GM18507 (cell line): Measurements from ENCODE around the gene SUCLG2.

ENCODE experiments used
- DNase-seq: peaks from one replicate; pipeline ENCODE4 v3.0.0; 2011; ENCODE audit warnings: low read depth; ENCODE audit not compliant: insufficient read length; ENCODE audit errors: extremely low spot score
- FAIRE-seq: peaks from 2 replicates; lab custom pipeline; 2011; peaks lifted over from hg19 to GRCh38; lab: Jason Lieb, UNC

The SUCLG2 gene

GRCh38 chr3:67478423-67478822, 176.0 kb downstream of the SUCLG2 start:
- DNase-seq (no peak), FAIRE-seq (no peak)

- no peak for FAIRE-seq
- DNase-seq: no peak
These were observed 180.1 kb downstream of the SUCLG2 start for GRCh38 chr3:67474311-67474710.

DNA sequence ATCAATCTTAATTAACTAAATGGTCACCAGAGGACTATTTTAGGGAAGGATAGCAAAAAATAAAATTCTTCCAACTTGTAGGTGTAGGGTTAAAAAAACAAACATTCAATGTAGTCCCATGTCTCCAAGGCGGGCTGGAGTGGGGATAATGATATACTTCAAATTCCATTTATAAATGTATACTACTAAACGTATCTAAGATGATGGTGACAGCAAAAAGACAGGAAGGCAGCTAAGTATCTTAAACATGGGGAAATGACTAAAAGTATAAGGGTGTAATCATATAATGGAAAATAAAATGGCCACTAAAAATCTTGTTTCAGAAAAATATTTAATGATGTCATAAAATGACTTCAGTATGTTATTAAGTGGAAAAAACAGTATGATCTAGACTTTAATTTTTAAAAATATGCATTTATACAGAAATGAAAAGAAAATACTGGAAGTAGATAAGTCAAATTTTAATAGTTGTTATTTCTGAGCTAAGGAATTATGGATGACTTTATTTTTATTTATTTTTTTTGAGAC, 181.7 kb downstream of the SUCLG2 start:
- no peak for DNase-seq
- FAIRE-seq: no peak

GRCh38 chr3:67470207-67470606, 184.2 kb downstream of the SUCLG2 start:
- FAIRE-seq (no peak), DNase-seq (no peak)

- no peak for DNase-seq
- FAIRE-seq: no peak
These were observed 185.9 kb downstream of the SUCLG2 start for GRCh38 chr3:67468511-67468910.

DNA sequence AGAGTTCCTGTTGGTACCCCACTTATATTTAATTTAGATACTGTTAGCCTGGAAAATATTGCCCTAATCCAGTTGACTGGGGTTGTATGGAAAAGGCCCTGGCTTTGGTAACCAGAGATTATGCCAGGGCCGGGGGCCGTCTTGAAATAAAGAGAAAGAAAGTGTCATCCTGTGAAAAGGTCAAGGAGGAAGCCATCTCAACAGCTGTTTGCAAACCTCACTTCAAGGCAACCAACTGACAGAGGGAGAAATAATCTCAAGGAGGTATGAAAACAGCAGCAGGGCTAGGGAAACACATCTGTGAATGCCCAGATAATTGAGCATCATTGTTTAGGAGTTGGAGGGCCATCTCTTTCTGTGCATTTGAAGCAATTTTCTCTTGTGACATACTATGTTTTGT, 190.8 kb downstream of the SUCLG2 start:
- no peak for FAIRE-seq
- no peak for DNase-seq

DNA sequence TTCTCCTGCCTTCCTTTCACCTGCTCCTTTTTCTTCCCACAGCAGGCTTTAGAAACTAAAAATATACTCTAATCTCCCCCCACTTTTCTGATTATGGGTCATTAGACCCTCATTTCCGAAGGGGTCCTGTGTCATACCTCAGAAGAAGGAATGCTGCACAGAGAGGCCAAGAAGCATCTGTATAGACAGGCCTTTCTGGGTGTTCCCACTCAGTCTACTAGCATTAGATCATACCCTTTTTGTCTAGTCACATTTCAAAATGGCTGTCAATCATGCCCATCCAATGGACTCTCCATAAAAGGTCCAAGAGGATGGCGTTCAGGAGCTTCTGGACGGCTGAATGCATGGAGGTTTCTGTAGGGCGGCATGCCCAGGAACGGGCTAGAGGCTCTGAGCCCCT, 192.2 kb downstream of the SUCLG2 start:
- FAIRE-seq (no peak), DNase-seq (no peak)

- no peak for DNase-seq
- FAIRE-seq: no peak
These were observed 192.7 kb downstream of the SUCLG2 start for GRCh38 chr3:67461667-67462142.

GRCh38 chr3:67460841-67461510, 193.4 kb downstream of the SUCLG2 start:
- FAIRE-seq (no peak), DNase-seq (no peak)

DNA sequence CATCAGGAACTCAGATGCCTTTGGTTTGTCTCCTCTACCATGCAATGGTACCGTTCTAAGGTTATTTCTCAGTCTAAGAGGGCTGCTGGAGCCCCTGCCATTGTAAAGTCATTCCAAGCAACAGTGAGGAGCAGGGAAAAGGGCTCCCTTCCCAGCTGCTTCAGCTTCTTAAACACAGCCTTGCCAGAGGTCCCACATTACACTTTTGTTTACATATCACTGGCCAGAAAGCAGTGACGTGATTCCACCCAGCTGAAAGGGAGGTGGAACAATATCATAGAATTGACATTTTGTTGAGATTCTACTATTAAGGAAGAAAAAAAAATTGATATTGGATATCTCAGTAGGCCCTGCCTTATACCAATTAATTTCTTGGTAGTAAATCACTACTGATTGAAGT, 194.6 kb downstream of the SUCLG2 start:
- no peak for DNase-seq
- no peak for FAIRE-seq

DNA sequence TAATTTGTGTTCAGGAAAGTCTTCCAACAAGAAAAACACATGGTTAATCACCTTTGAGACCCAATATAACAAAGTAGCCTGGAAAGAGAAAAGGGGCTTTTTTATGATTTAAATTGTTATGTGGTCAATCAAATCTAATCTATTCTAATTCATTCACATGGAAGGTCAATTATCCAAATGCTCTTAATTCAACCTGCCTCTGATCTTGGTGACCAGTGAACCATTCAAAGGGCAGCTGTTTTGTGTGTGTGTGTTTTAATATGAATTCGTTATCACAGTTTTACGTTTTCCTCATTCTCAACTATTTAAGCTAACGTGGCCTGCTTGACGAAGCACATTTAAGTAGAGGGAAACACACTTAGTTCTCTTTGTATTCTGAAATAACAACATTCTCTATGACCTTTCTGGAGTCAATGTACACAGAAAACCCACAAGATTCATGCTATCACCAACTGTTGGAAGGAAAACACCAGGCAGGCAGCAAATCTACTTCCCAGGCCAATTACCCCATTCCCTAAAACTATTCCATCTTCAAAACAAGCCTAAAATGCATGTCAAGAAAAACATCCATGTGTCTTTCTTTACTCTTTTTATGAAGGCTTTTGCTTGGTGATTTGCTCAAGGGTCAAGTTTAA, 195.4 kb downstream of the SUCLG2 start:
- DNase-seq (no peak), FAIRE-seq (no peak)

- FAIRE-seq: no peak
- no peak for DNase-seq
These were observed 196.0 kb downstream of the SUCLG2 start for GRCh38 chr3:67458408-67458807.

GRCh38 chr3:67453628-67454027, 200.8 kb downstream of the SUCLG2 start:
- FAIRE-seq: peak; percentile 46

DNA sequence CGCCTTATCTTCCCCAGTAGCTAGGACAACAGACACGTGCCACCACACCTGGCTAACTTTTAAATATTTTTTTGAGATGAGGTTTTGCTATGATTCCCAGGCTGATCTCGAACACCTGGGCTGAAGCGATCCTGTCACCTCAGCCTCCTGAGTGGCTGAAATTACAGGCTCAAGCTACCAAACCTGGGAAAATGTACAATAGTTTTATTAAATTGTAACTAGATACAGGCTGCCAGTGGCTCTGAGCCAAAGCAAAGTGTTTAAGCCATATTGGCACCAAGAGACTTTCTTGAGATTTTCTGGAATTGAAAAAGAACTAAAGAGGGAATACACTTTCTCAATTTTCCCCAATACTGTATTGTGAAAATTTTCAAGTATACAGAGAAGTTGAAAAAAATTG, 204.3 kb downstream of the SUCLG2 start:
- FAIRE-seq: no peak
- no peak for DNase-seq

More at GRCh38 chr3:67453628-67454027, 200.8 kb downstream of the SUCLG2 start:
- no peak for DNase-seq

DNA sequence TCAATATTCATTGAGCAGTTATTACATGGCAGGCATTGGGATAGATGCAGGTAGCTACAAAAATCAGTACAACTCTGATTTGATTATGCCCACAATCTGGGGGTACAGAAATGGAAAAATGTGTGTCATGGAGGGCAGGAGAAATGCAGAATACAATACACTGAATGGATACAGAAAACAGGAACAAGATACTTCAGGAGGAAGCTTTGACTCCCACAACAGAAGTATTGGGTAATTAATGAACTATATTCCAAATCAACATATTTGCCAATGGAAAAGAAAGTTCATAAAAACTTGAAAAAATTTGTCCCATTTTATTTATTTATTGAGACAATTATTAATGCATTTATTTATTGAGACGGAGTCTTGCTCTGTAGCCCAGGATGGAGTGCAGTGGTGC, 207.0 kb downstream of the SUCLG2 start:
- no peak for DNase-seq
- no peak for FAIRE-seq

- FAIRE-seq: no peak
- no peak for DNase-seq
These were observed 216.6 kb downstream of the SUCLG2 start for GRCh38 chr3:67437789-67438188.

- no peak for DNase-seq
- FAIRE-seq: no peak
These were observed 217.3 kb downstream of the SUCLG2 start for GRCh38 chr3:67437090-67437489.

DNA sequence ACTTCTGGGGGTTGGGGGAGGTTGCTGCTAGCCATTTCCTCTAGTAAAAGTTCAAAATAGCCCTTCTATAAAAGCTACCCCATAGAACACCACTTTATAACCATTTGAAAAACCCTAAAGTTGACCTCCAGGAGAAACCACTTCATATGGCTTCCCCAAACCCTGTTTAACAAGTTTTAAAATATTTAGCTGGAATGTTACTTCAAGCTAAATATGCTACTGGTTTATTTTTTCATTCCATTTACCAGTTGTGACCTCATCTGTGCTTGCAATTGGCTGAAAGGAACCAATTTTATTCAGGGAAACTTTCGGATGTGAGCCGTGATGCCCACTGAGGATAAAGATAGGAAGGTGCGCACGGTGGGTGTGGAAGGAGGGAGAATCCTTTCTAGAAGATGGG, 221.3 kb downstream of the SUCLG2 start:
- DNase-seq (no peak), FAIRE-seq (no peak)

GRCh38 chr3:67431887-67432286, 222.5 kb downstream of the SUCLG2 start:
- DNase-seq (no peak), FAIRE-seq (no peak)

- DNase-seq (no peak), FAIRE-seq (no peak)
These were observed 230.7 kb downstream of the SUCLG2 start for GRCh38 chr3:67423722-67424121.

DNA sequence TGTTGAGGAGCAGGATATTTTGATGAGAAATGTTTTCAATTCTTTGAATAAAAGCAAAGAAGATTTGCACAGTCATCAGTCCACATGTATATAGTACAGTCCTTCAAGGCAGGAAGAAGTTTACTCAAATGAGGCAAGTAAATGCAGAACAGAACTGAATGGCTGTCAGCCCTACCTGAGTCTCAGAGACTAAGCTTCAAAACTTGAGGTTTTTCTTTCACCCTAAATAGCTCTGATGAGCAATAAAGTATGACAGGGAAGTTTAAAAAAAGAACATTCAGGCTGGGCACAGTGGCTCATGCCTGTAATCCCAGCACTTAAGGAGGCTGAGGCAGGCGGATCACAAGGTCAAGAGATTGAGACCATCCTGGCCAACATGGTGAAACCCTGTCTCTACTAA, 232.5 kb downstream of the SUCLG2 start:
- FAIRE-seq (no peak), DNase-seq (no peak)
